Measurements from ENCODE around the gene MRNIP. TPM values are rescaled to one million over a fixed set of nuclear protein-coding genes. Genes with fewer than 3 reads are reported as not detected.

Gene MRNIP
- total RNA-seq, 1 donor from 2014 or later = 60.2 TPM

- Mint-ChIP-seq H3K27me3 (ENCODE audit: unreplicated experiment) (peaks cover 5% of the 10 kb centered on the region), H3K4me3 (ENCODE audit: unreplicated experiment) (no peak overlapping the region), H3K9me3 (ENCODE audit: unreplicated experiment) (peaks cover 13% of the 10 kb centered on the region), H3K36me3 (ENCODE audit: unreplicated experiment) (peaks cover 5% of the 10 kb centered on the region), H3K27ac (ENCODE audit: unreplicated experiment) (peak overlapping the region; percentile 83), H3K4me1 (ENCODE audit: low read depth, unreplicated experiment) (peaks cover 7% of the 10 kb centered on the region)
- DNase-seq = no peak
- no peak for TF ChIP-seq CTCF (IDR thresholded peaks at IDR 0.05; ENCODE audit: partially characterized antibody, unreplicated experiment)
Observed at GRCh38 chr5:179867476-179867875, 8.9 kb upstream of the MRNIP start.

- DNase-seq = no peak
- no peak for TF ChIP-seq CTCF (IDR thresholded peaks at IDR 0.05; ENCODE audit: partially characterized antibody, unreplicated experiment)
- Mint-ChIP-seq H3K27ac (ENCODE audit: unreplicated experiment) (peak overlapping the region; percentile 83), H3K4me1 (ENCODE audit: low read depth, unreplicated experiment) (peaks cover 7% of the 10 kb centered on the region), H3K36me3 (ENCODE audit: unreplicated experiment) (peaks cover 6% of the 10 kb centered on the region), H3K4me3 (ENCODE audit: unreplicated experiment) (no peak overlapping the region), H3K27me3 (ENCODE audit: unreplicated experiment) (peaks cover 5% of the 10 kb centered on the region), H3K9me3 (ENCODE audit: unreplicated experiment) (peaks cover 13% of the 10 kb centered on the region)
Observed at GRCh38 chr5:179867079-179867465, 8.5 kb upstream of the MRNIP start.

GRCh38 chr5:179866241-179867078 is 7.8 kb upstream of the MRNIP start:
- H3K36me3 Mint-ChIP-seq (ENCODE audit: unreplicated experiment) = peaks cover 6% of the 10 kb centered on the region
- no peak for DNase-seq
- H3K27me3 Mint-ChIP-seq (ENCODE audit: unreplicated experiment) = peaks cover 5% of the 10 kb centered on the region
- peaks cover 13% of the 10 kb centered on the region for H3K9me3 Mint-ChIP-seq (ENCODE audit: unreplicated experiment)
- no peak for TF ChIP-seq CTCF (IDR thresholded peaks at IDR 0.05; ENCODE audit: partially characterized antibody, unreplicated experiment)
- no peak overlapping the region for H3K27ac Mint-ChIP-seq (ENCODE audit: unreplicated experiment)
- peaks cover 7% of the 10 kb centered on the region for H3K4me1 Mint-ChIP-seq (ENCODE audit: low read depth, unreplicated experiment)
- no peak overlapping the region for H3K4me3 Mint-ChIP-seq (ENCODE audit: unreplicated experiment)

GRCh38 chr5:179865491-179866240 is 7.0 kb upstream of the MRNIP start:
- Mint-ChIP-seq H3K4me3 (ENCODE audit: unreplicated experiment) (no peak overlapping the region), H3K4me1 (ENCODE audit: low read depth, unreplicated experiment) (peaks cover 5% of the 10 kb centered on the region), H3K27me3 (ENCODE audit: unreplicated experiment) (peaks cover under 1% of the 10 kb centered on the region), H3K27ac (ENCODE audit: unreplicated experiment) (no peak overlapping the region), H3K36me3 (ENCODE audit: unreplicated experiment) (peaks cover 6% of the 10 kb centered on the region), H3K9me3 (ENCODE audit: unreplicated experiment) (peaks cover 9% of the 10 kb centered on the region)
- TF ChIP-seq CTCF (IDR thresholded peaks at IDR 0.05; ENCODE audit: partially characterized antibody, unreplicated experiment) = no peak
- no peak for DNase-seq

GRCh38 chr5:179864686-179865085 is 6.1 kb upstream of the MRNIP start:
- H3K4me1 Mint-ChIP-seq (ENCODE audit: low read depth, unreplicated experiment) = peaks cover 8% of the 10 kb centered on the region
- no peak for DNase-seq
- no peak overlapping the region for H3K27ac Mint-ChIP-seq (ENCODE audit: unreplicated experiment)
- H3K36me3 Mint-ChIP-seq (ENCODE audit: unreplicated experiment) = peaks cover 6% of the 10 kb centered on the region
- TF ChIP-seq CTCF (IDR thresholded peaks at IDR 0.05; ENCODE audit: partially characterized antibody, unreplicated experiment) = no peak
- H3K27me3 Mint-ChIP-seq (ENCODE audit: unreplicated experiment) = no peaks in the 10 kb centered on the region
- no peak overlapping the region for H3K4me3 Mint-ChIP-seq (ENCODE audit: unreplicated experiment)
- peaks cover 9% of the 10 kb centered on the region for H3K9me3 Mint-ChIP-seq (ENCODE audit: unreplicated experiment)
